ENCODE data around the gene KCNJ1. TPM values are rescaled to one million over a fixed set of nuclear protein-coding genes. Genes with fewer than 3 reads are reported as not detected.
A peak's percentile ranks its signal among the peaks of the same experiment; 100 is the strongest.

Gene KCNJ1
- total RNA-seq, 5 donors from 2014 or later (not counting 1 experiment from before 2014, with no cell fraction given) = not detected

GRCh38 chr11:128868841-128869671, 2.0 kb upstream of the KCNJ1 start:
- CTCF ChIA-PET = interaction anchor here (0.5 to 1.5 kb wide), 6 partner anchors 37 to 1028 kb away, joined by 3 to 7 read pairs (median 4); no protein-coding TSS in a partner anchor
- no peaks in the 10 kb centered on the region for H3K9me3 ChIP-seq
- H3K36me3 Mint-ChIP-seq = no peaks in the 10 kb centered on the region
- no peak overlapping the region for H3K27ac Mint-ChIP-seq
- no peak overlapping the region for H3K4me3 ChIP-seq (ENCODE audit: control insufficient read depth in 1 of 2, extremely low read depth in 1 of 2, low read length in 1 of 2)
- H3K4me1 ChIP-seq (ENCODE audit: control insufficient read depth in 1 of 2, extremely low read depth in 1 of 2, insufficient read depth in 2 of 2, low read length in 2 of 2) = no peaks in the 10 kb centered on the region
- H3K27me3 ChIP-seq (replicated peaks in 1 of 2; ENCODE audit: control insufficient read depth in 2 of 2, extremely low read depth in 1 of 2, insufficient read depth in 2 of 2, low read length in 1 of 2) = peaks cover 0 to 8% of the 10 kb centered on the region in 2 experiments
- DNase-seq (peak in 2 of 35 experiments; percentile 11 to 22), ATAC-seq (replicated peaks in 1 of 4) (peak; percentile 29 to 68 (median 52))
- H3K9me3 Mint-ChIP-seq = no peaks in the 10 kb centered on the region
- no peaks in the 10 kb centered on the region for H3K36me3 ChIP-seq (ENCODE audit: control insufficient read depth in 2 of 2, extremely low read depth in 1 of 2, insufficient read depth in 1 of 2, low read length in 1 of 2)
- POLR2A ChIA-PET = no interaction called here
- peaks cover 3 to 8% (median 6%) of the 10 kb centered on the region in 3 donors for H3K4me1 Mint-ChIP-seq
- H3K27ac ChIP-seq (ENCODE audit: low read length) = no peak overlapping the region
- H3K27me3 Mint-ChIP-seq = peaks cover 0 to 6% of the 10 kb centered on the region in 2 donors
- no CpG with 5 or more reads among the region's 10 CpGs for WGBS (ENCODE audit: insufficient coverage)
- no peak overlapping the region for H3K4me3 Mint-ChIP-seq

GRCh38 chr11:128865490-128865889, 1.6 kb downstream of the KCNJ1 start:
- no peaks in the 10 kb centered on the region for H3K4me1 ChIP-seq (ENCODE audit: control insufficient read depth in 1 of 2, extremely low read depth in 1 of 2, insufficient read depth in 2 of 2, low read length in 2 of 2)
- no peak overlapping the region for H3K4me3 Mint-ChIP-seq
- no peak for ATAC-seq (replicated peaks in 1 of 4)
- H3K27me3 Mint-ChIP-seq = peaks cover 0 to 3% of the 10 kb centered on the region in 2 donors
- peaks cover 0 to 16% of the 10 kb centered on the region in 2 experiments for H3K27me3 ChIP-seq (replicated peaks in 1 of 2; ENCODE audit: control insufficient read depth in 2 of 2, extremely low read depth in 1 of 2, insufficient read depth in 2 of 2, low read length in 1 of 2)
- no peaks in the 10 kb centered on the region for H3K36me3 ChIP-seq (ENCODE audit: control insufficient read depth in 2 of 2, extremely low read depth in 1 of 2, insufficient read depth in 1 of 2, low read length in 1 of 2)
- CTCF ChIA-PET = interaction anchor here (0.5 to 1.6 kb wide), 3 partner anchors 91 to 826 kb away, joined by 3 to 5 read pairs (median 5); no protein-coding TSS in a partner anchor
- no peak overlapping the region for H3K27ac Mint-ChIP-seq
- no CpG with 5 or more reads among the region's 1 CpG for WGBS (ENCODE audit: insufficient coverage)
- H3K9me3 ChIP-seq = no peaks in the 10 kb centered on the region
- no peaks in the 10 kb centered on the region for H3K36me3 Mint-ChIP-seq
- no peaks in the 10 kb centered on the region for H3K9me3 Mint-ChIP-seq
- DNase-seq = no peak
- no peaks in the 10 kb centered on the region for H3K4me1 Mint-ChIP-seq
- POLR2A ChIA-PET = interaction anchor here in 1 of 2 donors (0.5 kb wide), 1 partner anchor 701 kb away, joined by 3 read pairs; no protein-coding TSS in a partner anchor
- no peak overlapping the region for H3K4me3 ChIP-seq (ENCODE audit: control insufficient read depth in 1 of 2, extremely low read depth in 1 of 2, low read length in 1 of 2)
- no peak overlapping the region for H3K27ac ChIP-seq (ENCODE audit: low read length)

- Mint-ChIP-seq H3K4me3 (no peak overlapping the region), H3K4me1 (peaks cover 5 to 11% (median 9%) of the 10 kb centered on the region in 3 donors), H3K27ac (no peak overlapping the region), H3K27me3 (peaks cover 3% of the 10 kb centered on the region in 2 donors), H3K9me3 (no peaks in the 10 kb centered on the region), H3K36me3 (no peaks in the 10 kb centered on the region)
- Histone ChIP-seq H3K27me3 (replicated peaks in 1 of 2; ENCODE audit: control insufficient read depth in 2 of 2, extremely low read depth in 1 of 2, insufficient read depth in 2 of 2, low read length in 1 of 2) (peaks cover 0 to 21% of the 10 kb centered on the region in 2 experiments), H3K36me3 (ENCODE audit: control insufficient read depth in 2 of 2, extremely low read depth in 1 of 2, insufficient read depth in 1 of 2, low read length in 1 of 2) (no peaks in the 10 kb centered on the region), H3K9me3 (no peaks in the 10 kb centered on the region), H3K4me3 (ENCODE audit: control insufficient read depth in 1 of 2, extremely low read depth in 1 of 2, low read length in 1 of 2) (no peak overlapping the region), H3K4me1 (ENCODE audit: control insufficient read depth in 1 of 2, extremely low read depth in 1 of 2, insufficient read depth in 2 of 2, low read length in 2 of 2) (peaks cover 0 to 9% of the 10 kb centered on the region in 2 experiments), H3K27ac (ENCODE audit: low read length) (no peak overlapping the region)
- POLR2A ChIA-PET = interaction anchor here in 1 of 2 donors (0.5 kb wide), 1 partner anchor 60 kb away, joined by 3 read pairs; no protein-coding TSS in a partner anchor
- CTCF ChIA-PET = no interaction called here
- ATAC-seq (replicated peaks in 1 of 4) = no peak
- WGBS (ENCODE audit: insufficient coverage) = 71% methylated on average over 1 of the region's 4 CpGs
- no peak for DNase-seq
Measured at GRCh38 chr11:128862908-128863660, 4.0 kb downstream of the KCNJ1 start.

- no peaks in the 10 kb centered on the region for H3K9me3 ChIP-seq
- no peak for DNase-seq
- peaks cover 5 to 11% (median 9%) of the 10 kb centered on the region in 3 donors for H3K4me1 Mint-ChIP-seq
- 86% methylated on average over 7 of the region's 9 CpGs for WGBS (ENCODE audit: insufficient coverage)
- no peaks in the 10 kb centered on the region for H3K9me3 Mint-ChIP-seq
- no peak for ATAC-seq (replicated peaks in 1 of 4)
- H3K27ac ChIP-seq (ENCODE audit: low read length) = no peak overlapping the region
- no peak overlapping the region for H3K27ac Mint-ChIP-seq
- peaks cover 0 to 9% of the 10 kb centered on the region in 2 experiments for H3K4me1 ChIP-seq (ENCODE audit: control insufficient read depth in 1 of 2, extremely low read depth in 1 of 2, insufficient read depth in 2 of 2, low read length in 2 of 2)
- no peaks in the 10 kb centered on the region for H3K36me3 Mint-ChIP-seq
- no peaks in the 10 kb centered on the region for H3K36me3 ChIP-seq (ENCODE audit: control insufficient read depth in 2 of 2, extremely low read depth in 1 of 2, insufficient read depth in 1 of 2, low read length in 1 of 2)
- CTCF ChIA-PET = no interaction called here
- peaks cover 3% of the 10 kb centered on the region in 2 donors for H3K27me3 Mint-ChIP-seq
- POLR2A ChIA-PET = no interaction called here
- H3K4me3 Mint-ChIP-seq = no peak overlapping the region
- H3K27me3 ChIP-seq (replicated peaks in 1 of 2; ENCODE audit: control insufficient read depth in 2 of 2, extremely low read depth in 1 of 2, insufficient read depth in 2 of 2, low read length in 1 of 2) = peaks cover 0 to 21% of the 10 kb centered on the region in 2 experiments
- no peak overlapping the region for H3K4me3 ChIP-seq (ENCODE audit: control insufficient read depth in 1 of 2, extremely low read depth in 1 of 2, low read length in 1 of 2)
Measured at GRCh38 chr11:128862406-128862805, 4.7 kb downstream of the KCNJ1 start.

- WGBS (ENCODE audit: insufficient coverage) = 81% methylated on average over 12 of the region's 16 CpGs
- Histone ChIP-seq H3K36me3 (ENCODE audit: control insufficient read depth in 2 of 2, extremely low read depth in 1 of 2, insufficient read depth in 1 of 2, low read length in 1 of 2) (no peaks in the 10 kb centered on the region), H3K9me3 (no peaks in the 10 kb centered on the region), H3K4me1 (ENCODE audit: control insufficient read depth in 1 of 2, extremely low read depth in 1 of 2, insufficient read depth in 2 of 2, low read length in 2 of 2) (peaks cover 0 to 9% of the 10 kb centered on the region in 2 experiments), H3K27ac (ENCODE audit: low read length) (no peak overlapping the region), H3K27me3 (replicated peaks in 1 of 2; ENCODE audit: control insufficient read depth in 2 of 2, extremely low read depth in 1 of 2, insufficient read depth in 2 of 2, low read length in 1 of 2) (peaks cover 0 to 25% of the 10 kb centered on the region in 2 experiments), H3K4me3 (ENCODE audit: control insufficient read depth in 1 of 2, extremely low read depth in 1 of 2, low read length in 1 of 2) (no peak overlapping the region)
- Mint-ChIP-seq H3K4me1 (peaks cover 5 to 11% (median 9%) of the 10 kb centered on the region in 3 donors), H3K36me3 (no peaks in the 10 kb centered on the region), H3K27me3 (peaks cover 3% of the 10 kb centered on the region in 2 donors), H3K4me3 (no peak overlapping the region), H3K27ac (no peak overlapping the region), H3K9me3 (no peaks in the 10 kb centered on the region)
- ATAC-seq (replicated peaks in 1 of 4) (no peak), DNase-seq (no peak)
- POLR2A ChIA-PET = no interaction called here
- CTCF ChIA-PET = interaction anchor here (0.5 to 1.3 kb wide), 5 partner anchors 30 to 703 kb away, joined by 3 to 7 read pairs (median 4); no protein-coding TSS in a partner anchor
Measured at GRCh38 chr11:128860571-128861361, 6.3 kb downstream of the KCNJ1 start.
